ENCODE data around the gene RRP36. TPM values are rescaled to one million over a fixed set of nuclear protein-coding genes. Genes with fewer than 3 reads are reported as not detected.

The RRP36 gene
- total and polyA plus RNA-seq, 9 of the 15 experiments (the other 6 are each of a cell fraction or from before 2014, with no cell fraction given) = 27.6 to 150 (median 114) TPM

DNA sequence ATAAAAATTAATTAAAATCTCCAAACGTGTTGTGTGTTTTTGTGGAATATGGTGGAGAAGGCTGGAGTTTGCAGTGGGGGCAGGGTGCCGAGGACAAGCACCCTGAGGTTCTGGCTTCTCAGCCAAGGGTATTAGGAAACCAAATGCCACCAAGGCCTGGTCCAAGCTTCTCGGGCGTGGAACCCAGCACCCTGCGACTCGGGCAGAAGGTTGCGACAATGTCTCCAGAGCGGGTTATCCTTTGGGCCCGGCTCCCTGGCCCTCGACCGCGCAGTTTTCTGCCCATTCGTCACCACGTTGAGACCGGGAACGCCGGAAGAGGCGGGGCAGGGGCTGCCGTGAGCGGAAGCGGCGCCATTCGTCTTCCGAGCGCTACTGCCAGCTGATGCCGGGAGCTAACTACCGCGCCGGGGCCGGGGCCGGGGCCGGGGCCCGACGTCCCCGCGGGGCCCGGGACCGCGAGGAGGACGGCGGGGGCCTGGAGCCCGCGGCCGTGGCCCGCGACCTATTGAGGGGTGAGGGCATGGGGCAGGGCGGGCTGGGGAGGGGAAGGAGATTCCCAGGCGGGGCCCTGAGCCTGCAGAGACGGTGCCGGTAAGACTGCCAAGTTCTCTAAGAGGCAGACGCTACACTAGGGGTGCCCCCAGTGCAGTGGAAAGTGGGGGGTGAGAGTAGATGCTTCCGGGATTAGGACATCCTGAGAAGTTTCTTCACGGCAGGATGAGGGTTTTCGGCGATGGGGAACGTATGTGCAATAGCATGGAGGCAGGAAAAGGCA lies at the start of gene RRP36 (continued):
- TF ChIP-seq SAFB (IDR thresholded peaks at IDR 0.05; ENCODE audit: borderline replicate concordance, low read depth, low read length) (no peak), FOS (IDR thresholded peaks at IDR 0.05; ENCODE audit: extremely low read depth, insufficient read length) (no peak), TAF9B (IDR thresholded peaks at IDR 0.05; ENCODE audit: partially characterized antibody) (peak; percentile 46), ARNT (IDR thresholded peaks at IDR 0.05) (0 out of 4 replicates have a peak, but pooled peaks have one; percentile 26 to 38), HCFC1 (IDR thresholded peaks at IDR 0.05; ENCODE audit: low read depth, low read length) (peak; percentile 61), TBL1XR1 (IDR thresholded peaks at IDR 0.05; ENCODE audit: low read length in 2 of 2) (no peak), PTBP1 (IDR thresholded peaks at IDR 0.05; ENCODE audit: low read depth, low read length) (no peak), THAP7 (CRISPR knock-in tag; IDR thresholded peaks at IDR 0.05) (peak; percentile 84), TAF15 (IDR thresholded peaks at IDR 0.05; ENCODE audit: low read depth, low read length) (no peak), ZNF143 (CRISPR knock-in tag; IDR thresholded peaks at IDR 0.05) (no peak), ZEB2 (IDR thresholded peaks at IDR 0.05) (no peak), ATF7 (IDR thresholded peaks at IDR 0.05) (peak; percentile 62; the same call in 1 of the 2 replicates), ATF1 (CRISPR knock-in tag; IDR thresholded peaks at IDR 0.05) (no peak), ATF1 (tag; IDR thresholded peaks at IDR 0.05) (peak; percentile 79), XRCC5 (IDR thresholded peaks at IDR 0.05; ENCODE audit: low read depth, low read length) (0 out of 2 replicates have a peak, but pooled peaks have one; percentile 26), PHF21A (IDR thresholded peaks at IDR 0.05; ENCODE audit: borderline replicate concordance, low read depth) (no peak), PKNOX1 (IDR thresholded peaks at IDR 0.05) (peak; percentile 67), CBX1 (IDR thresholded peaks at IDR 0.05; ENCODE audit: low read depth) (0 out of 2 replicates have a peak, but pooled peaks have one; percentile 29), HDAC1 (IDR thresholded peaks at IDR 0.05) (peak in 1 of 2 experiments; percentile 65; a peak in 2 of 4 replicates), BMI1 (IDR thresholded peaks at IDR 0.05; ENCODE audit: low read length) (no peak), ZNF785 (CRISPR knock-in tag; IDR thresholded peaks at IDR 0.05) (no peak), HLTF (IDR thresholded peaks at IDR 0.05) (no peak), CHCHD3 (CRISPR knock-in tag; IDR thresholded peaks at IDR 0.05) (no peak), SPI1 (IDR thresholded peaks at IDR 0.05; ENCODE audit: borderline replicate concordance, low read depth, low read length) (peak; percentile 59; the same call in 1 of the 2 replicates), ETS2 (tag; IDR thresholded peaks at IDR 0.05; ENCODE audit: borderline replicate concordance, poor library complexity, severe bottlenecking) (no peak), RBM25 (IDR thresholded peaks at IDR 0.05; ENCODE audit: low read depth, low read length, severe bottlenecking) (no peak), DPF2 (IDR thresholded peaks at IDR 0.05) (peak; percentile 16; the same call in 1 of the 2 replicates), NBN (IDR thresholded peaks at IDR 0.05; ENCODE audit: low read depth) (no peak), MED1 (CRISPR knock-in tag; IDR thresholded peaks at IDR 0.05; ENCODE audit: borderline replicate concordance) (no peak), ZNF12 (CRISPR knock-in tag; IDR thresholded peaks at IDR 0.05) (no peak), FOXA1 (IDR thresholded peaks at IDR 0.05; ENCODE audit: borderline replicate concordance) (no peak)
- TF ChIP-seq, protein P1, sequence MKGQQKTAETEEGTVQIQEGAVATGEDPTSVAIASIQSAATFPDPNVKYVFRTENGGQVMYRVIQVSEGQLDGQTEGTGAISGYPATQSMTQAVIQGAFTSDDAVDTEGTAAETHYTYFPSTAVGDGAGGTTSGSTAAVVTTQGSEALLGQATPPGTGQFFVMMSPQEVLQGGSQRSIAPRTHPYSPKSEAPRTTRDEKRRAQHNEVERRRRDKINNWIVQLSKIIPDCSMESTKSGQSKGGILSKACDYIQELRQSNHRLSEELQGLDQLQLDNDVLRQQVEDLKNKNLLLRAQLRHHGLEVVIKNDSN (CRISPR knock-in tag; IDR thresholded peaks at IDR 0.05) = no peak

Measured in K562 (cell line).